ENCODE measurements around the gene GPC5.

Gene GPC5

GRCh38 chr13:92900446-92900845 lies 1502.0 kb downstream of the GPC5 start:
- H3K4me3 ChIP-seq (ENCODE audit: low read depth, low read length), result no peak overlapping the region
- H3K27ac ChIP-seq (ENCODE audit: extremely low read depth, low read depth, low read length), result no peak overlapping the region
- CTCF ChIA-PET, result no interaction called here
- H3K9me3 ChIP-seq (ENCODE audit: control insufficient read depth, insufficient read depth, low read depth, low read length), result no peaks in the 10 kb centered on the region
- TF ChIP-seq HIC1 (tag by site-specific recombination; IDR thresholded peaks at IDR 0.05) (no peak), ZBTB20 (tag by site-specific recombination; IDR thresholded peaks at IDR 0.05) (no peak), ZNF37A (tag by site-specific recombination; IDR thresholded peaks at IDR 0.05) (no peak), MEIS1 (CRISPR knock-in tag; IDR thresholded peaks at IDR 0.05; ENCODE audit: borderline replicate concordance) (no peak), ZNF677 (tag by site-specific recombination; IDR thresholded peaks at IDR 0.05) (no peak), ZBTB1 (tag by site-specific recombination; IDR thresholded peaks at IDR 0.05) (no peak), ZFP37 (tag by site-specific recombination; IDR thresholded peaks at IDR 0.05) (no peak), ZNF404 (tag by site-specific recombination; IDR thresholded peaks at IDR 0.05) (no peak), MZF1 (tag by site-specific recombination; IDR thresholded peaks at IDR 0.05; ENCODE audit: borderline replicate concordance) (no peak), ZNF174 (tag by site-specific recombination; IDR thresholded peaks at IDR 0.05) (no peak), ZNF518A (tag by site-specific recombination; conservative IDR thresholded peaks at IDR 0.05; ENCODE audit: low read depth) (no peak)
- H3K36me3 ChIP-seq (ENCODE audit: control insufficient read depth in 2 of 2, insufficient read depth in 1 of 2, low read length in 2 of 2), result no peaks in the 10 kb centered on the region
- no peaks in the 10 kb centered on the region for H3K4me1 ChIP-seq (ENCODE audit: control insufficient read depth, insufficient read depth, low read length)
- POLR2A ChIA-PET, result no interaction called here

- Histone ChIP-seq H3K36me3 (ENCODE audit: control insufficient read depth in 2 of 2, insufficient read depth in 1 of 2, low read length in 2 of 2) (no peaks in the 10 kb centered on the region), H3K4me3 (ENCODE audit: low read depth, low read length) (no peak overlapping the region), H3K4me1 (ENCODE audit: control insufficient read depth, insufficient read depth, low read length) (no peaks in the 10 kb centered on the region), H3K9me3 (ENCODE audit: control insufficient read depth, insufficient read depth, low read depth, low read length) (no peaks in the 10 kb centered on the region), H3K27ac (ENCODE audit: extremely low read depth, low read depth, low read length) (no peak overlapping the region)
- POLR2A ChIA-PET, result no interaction called here
- CTCF ChIA-PET, result interaction anchor here (0.6 to 0.7 kb wide), 2 partner anchors 18 to 1387 kb away, joined by 3 read pairs; no protein-coding TSS in a partner anchor
- TF ChIP-seq ZNF624 (tag by site-specific recombination; IDR thresholded peaks at IDR 0.05) (no peak), HOXD13 (CRISPR knock-in tag; IDR thresholded peaks at IDR 0.05; ENCODE audit: borderline replicate concordance) (no peak), ZNF138 (tag by site-specific recombination; IDR thresholded peaks at IDR 0.05; ENCODE audit: borderline replicate concordance) (no peak), HIC1 (tag by site-specific recombination; IDR thresholded peaks at IDR 0.05) (no peak), ZNF645 (tag by site-specific recombination; IDR thresholded peaks at IDR 0.05) (no peak), ZNF133 (tag by site-specific recombination; IDR thresholded peaks at IDR 0.05) (no peak), ZNF623 (tag by site-specific recombination; IDR thresholded peaks at IDR 0.05) (no peak), ZSCAN16 (tag by site-specific recombination; IDR thresholded peaks at IDR 0.05) (no peak), ZNF366 (tag by site-specific recombination; conservative IDR thresholded peaks at IDR 0.05) (no peak), ZBTB21 (tag by site-specific recombination; IDR thresholded peaks at IDR 0.05) (no peak), REST (tag by site-specific recombination; IDR thresholded peaks at IDR 0.05) (no peak), ZNF169 (tag by site-specific recombination; IDR thresholded peaks at IDR 0.05) (no peak), ZNF140 (tag by site-specific recombination; IDR thresholded peaks at IDR 0.05) (no peak)
Observed at GRCh38 chr13:92901739-92902138, 1503.3 kb downstream of the GPC5 start.

Data from HEK293 (cell line).